CD4-positive, alpha-beta T cell treated with Interleukin-2 at 100 ng/mL for 4 hours (primary cell): Measurements from ENCODE around the gene HECA.
"Not testable (repeated sequence)": the region's sequence is repeated elsewhere in the genome, so short reads cannot be mapped to it uniquely, and the experiment has no call there.

Source experiments
- DNase-seq: peaks from one replicate; pipeline ENCODE4 v3.0.0-alpha.2; 2020; ENCODE audit warnings: low spot score

The HECA gene

GRCh38 chr6:139134817-139135577 is at the start of gene HECA:
HECA (plus strand) TSS chr6:139135080; CDS start chr6:139135397, 317 bp downstream.
- peak; percentile 97 for DNase-seq

GRCh38 chr6:139091826-139092225 is 43.1 kb upstream of the HECA start:
- DNase-seq, result no peak

- no peak for DNase-seq
Measured at GRCh38 chr6:139099984-139100383, 34.9 kb upstream of the HECA start.

- no peak for DNase-seq
Measured at GRCh38 chr6:139107051-139107450, 27.8 kb upstream of the HECA start.

GRCh38 chr6:139108378-139108777 is 26.5 kb upstream of the HECA start:
- no peak for DNase-seq

GRCh38 chr6:139109558-139109957 is 25.3 kb upstream of the HECA start:
- peak; percentile 43 for DNase-seq

GRCh38 chr6:139112146-139112545 is 22.7 kb upstream of the HECA start:
- DNase-seq, result no peak

- no peak for DNase-seq
Measured at GRCh38 chr6:139112561-139112960, 22.3 kb upstream of the HECA start.

GRCh38 chr6:139114746-139115145 is 20.1 kb upstream of the HECA start:
- no peak for DNase-seq

- no peak for DNase-seq
Measured at GRCh38 chr6:139115989-139116758, 18.7 kb upstream of the HECA start.

- DNase-seq, result no peak
Measured at GRCh38 chr6:139117734-139118133, 17.1 kb upstream of the HECA start.

GRCh38 chr6:139119552-139119951 is 15.3 kb upstream of the HECA start:
- no peak for DNase-seq

GRCh38 chr6:139122823-139123222 is 12.1 kb upstream of the HECA start:
- DNase-seq, result not testable (repeated sequence)

- DNase-seq, result peak; percentile 91
Measured at GRCh38 chr6:139124887-139125672, 9.8 kb upstream of the HECA start.

- peak; percentile 66 for DNase-seq
Measured at GRCh38 chr6:139126255-139126654, 8.6 kb upstream of the HECA start.

GRCh38 chr6:139126931-139127330 is 7.9 kb upstream of the HECA start:
- no peak for DNase-seq

GRCh38 chr6:139129284-139129683 is 5.6 kb upstream of the HECA start:
- DNase-seq, result no peak

- DNase-seq, result no peak
Measured at GRCh38 chr6:139131736-139132280, 3.1 kb upstream of the HECA start.

GRCh38 chr6:139133262-139134063 is 1.4 kb upstream of the HECA start:
- no peak for DNase-seq

GRCh38 chr6:139134064-139134395 is 850 bp upstream of the HECA start:
- no peak for DNase-seq
